Activated CD8-positive, alpha-beta T cell treated with anti-CD3 and anti-CD28 coated beads for 36 hours (primary cell): Measurements from ENCODE around the gene ZFPL1. TPM values are rescaled to one million over a fixed set of nuclear protein-coding genes. Genes with fewer than 3 reads are reported as not detected.

Source experiments
- ATAC-seq: fragments of 200-7000 bp; cut with Tn5 transposase; one replicate; pipeline ENCODE4 v1.10.0; 2021; ENCODE audit warnings: mild to moderate bottlenecking, moderate library complexity
- CTCF ChIA-PET: fragments of 350-600 bp; sonication (Branson Sonifier 250); formaldehyde crosslinking; loops from one replicate; lab custom pipeline; 2021; ENCODE audit warnings: antibody characterized with exemption; lab: Charles Lee
- POLR2A ChIA-PET: fragments of 350-600 bp; sonication (Branson Sonifier 250); formaldehyde crosslinking; loops from one replicate; lab custom pipeline; 2021; ENCODE audit warnings: antibody characterized with exemption; lab: Charles Lee
- DNase-seq: peaks from one replicate; pipeline ENCODE4 v3.0.0-alpha.2; 2020
- H3K27ac Mint-ChIP-seq: one replicate; pipeline ENCODE4 v1.8.0; 2021; ENCODE audit warnings: mild to moderate bottlenecking, mixed read lengths
- H3K27me3 Mint-ChIP-seq: one replicate; pipeline ENCODE4 v1.8.0; 2021; ENCODE audit warnings: mixed read lengths
- H3K36me3 Mint-ChIP-seq: one replicate; pipeline ENCODE4 v1.8.0; 2021; ENCODE audit warnings: low read depth, mixed read lengths
- H3K4me1 Mint-ChIP-seq: one replicate; pipeline ENCODE4 v1.8.0; 2021; ENCODE audit warnings: low read depth, mixed read lengths
- H3K4me3 Mint-ChIP-seq: one replicate; pipeline ENCODE4 v1.8.0; 2021; ENCODE audit warnings: mild to moderate bottlenecking, moderate library complexity, mixed read lengths
- H3K9me3 Mint-ChIP-seq: one replicate; pipeline ENCODE4 v1.8.0; 2021; ENCODE audit warnings: mixed read lengths
- CTCF ChIP-seq: fragments of 200-600 bp; IDR thresholded peaks from one replicate; pipeline ENCODE4 v1.8.0; 2022; ENCODE audit warnings: antibody characterized with exemption, mild to moderate bottlenecking
- intact Hi-C: fragments of 100-400 bp; cut with micrococcal nuclease; formaldehyde crosslinking; loops from one replicate; pipeline ENCODE4 v1.10.0; 2022
- total RNA-seq, 2 experiments: library from RNA; stranded (reverse); gene quantifications; one replicate each; pipeline ENCODE4 v1.2.3, GENCODE V29; 2021

ZFPL1 gene
- total RNA-seq, 2 experiments from 2014 or later = 27.1 to 28.2 TPM

- Mint-ChIP-seq H3K27ac (peak overlapping the region; percentile 46), H3K36me3 (peaks cover 11% of the 10 kb centered on the region), H3K4me1 (peaks cover 34% of the 10 kb centered on the region), H3K27me3 (no peaks in the 10 kb centered on the region), H3K9me3 (no peaks in the 10 kb centered on the region), H3K4me3 (no peak overlapping the region)
- ATAC-seq = peak; percentile 68
- ChIA-PET POLR2A (interaction anchor here (0.5 to 16.2 kb wide), 8 partner anchors 11 to 441 kb away, joined by 3 to 294 read pairs (median 3); partner anchors contain the start of genes ARL2, CAPN1, FAU and MRPL49), CTCF (interaction anchor here (0.6 to 7.6 kb wide), 25 partner anchors 11 to 221 kb away, joined by 3 to 115 read pairs (median 5); partner anchors contain the start of genes ARL2, CAPN1, CDC42EP2 and CDCA5)
- TF ChIP-seq CTCF = peak; percentile 95
- intact Hi-C loops = loop anchor here (10.0 kb wide), 1 partner anchor 96 kb away; the partner anchor contains the start of gene ARL2
- DNase-seq = peak; percentile 98
These were observed 26.4 kb downstream of the ZFPL1 start for GRCh38 chr11:65110354-65110861.

GRCh38 chr11:65111159-65111743 is 27.2 kb downstream of the ZFPL1 start:
- no peaks in the 10 kb centered on the region for H3K27me3 Mint-ChIP-seq
- H3K4me3 Mint-ChIP-seq = peak overlapping the region; percentile 86
- H3K9me3 Mint-ChIP-seq = no peaks in the 10 kb centered on the region
- no peak for DNase-seq
- intact Hi-C loops = loop anchor here (10.0 kb wide), 1 partner anchor 96 kb away; the partner anchor contains the start of gene ARL2
- no peak for ATAC-seq
- H3K4me1 Mint-ChIP-seq = peaks cover 42% of the 10 kb centered on the region
- peaks cover 15% of the 10 kb centered on the region for H3K36me3 Mint-ChIP-seq
- ChIA-PET POLR2A (interaction anchor here (0.5 to 16.2 kb wide), 9 partner anchors 10 to 440 kb away, joined by 3 to 294 read pairs (median 3); partner anchors contain the start of genes ARL2, CAPN1, FAU and MRPL49), CTCF (interaction anchor here (0.8 to 7.6 kb wide), 19 partner anchors 7 to 263 kb away, joined by 3 to 115 read pairs (median 6); partner anchors contain the start of genes ARL2, CAPN1, CDC42EP2 and CDCA5)
- peak overlapping the region; percentile 81 for H3K27ac Mint-ChIP-seq
- no peak for TF ChIP-seq CTCF

DNA sequence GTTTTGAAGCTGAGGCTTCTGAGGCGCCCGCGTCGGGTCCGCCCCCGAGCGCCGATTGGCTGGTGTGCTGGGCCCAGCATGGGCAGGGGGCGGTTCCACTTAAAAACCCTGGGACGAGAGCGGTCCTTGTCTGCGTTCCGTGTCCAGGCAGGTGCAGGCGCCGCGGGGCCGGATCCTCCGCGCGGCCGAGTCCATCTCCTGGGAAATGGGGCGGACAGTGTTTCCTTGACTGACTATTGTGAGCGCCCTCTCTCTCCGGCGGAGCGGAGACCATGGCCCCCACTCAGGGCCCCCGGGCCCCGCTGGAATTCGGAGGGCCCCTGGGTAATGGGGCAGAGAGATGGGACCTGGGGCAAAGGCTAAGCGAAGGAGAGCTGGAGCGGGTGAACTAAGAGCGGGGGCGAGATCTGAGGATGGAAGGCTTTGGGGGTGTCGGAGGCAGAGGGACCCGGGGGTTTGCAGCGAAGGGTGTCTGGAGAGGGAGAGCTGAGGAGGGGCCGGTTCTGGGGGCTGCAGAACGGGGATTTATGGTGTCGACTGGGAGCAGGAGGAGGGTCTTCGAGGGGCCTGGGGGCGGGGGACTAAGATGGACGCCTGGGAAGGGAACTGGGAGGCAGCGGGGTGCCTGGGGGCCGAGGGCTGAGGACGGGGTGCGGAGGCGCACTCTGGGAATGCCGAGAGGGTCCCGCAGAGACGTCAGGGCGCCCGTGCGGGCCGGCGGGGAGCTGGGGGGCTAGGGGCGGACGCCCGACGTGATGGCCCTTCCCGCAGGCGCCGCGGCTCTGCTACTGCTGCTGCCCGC is 27.9 kb downstream of the ZFPL1 start, which contains the start of gene TM7SF2:
Gene TM7SF2 (plus strand): TSS at position 129 of the 802 bp plus-strand sequence. CDS start 144 bp downstream, at position 273.
- Mint-ChIP-seq H3K4me3 (peak within 1 kb of the TSS; percentile 86), H3K4me1 (peaks cover 43% of the 10 kb centered on the region), H3K27me3 (no peaks in the 10 kb centered on the region), H3K36me3 (peaks cover 19% of the 10 kb centered on the region), H3K9me3 (no peaks in the 10 kb centered on the region), H3K27ac (peak within 1 kb of the TSS; percentile 84)
- ChIA-PET CTCF (interaction anchor here (0.8 to 7.6 kb wide), 16 partner anchors 8 to 385 kb away, joined by 3 to 115 read pairs (median 5); partner anchors contain the start of genes ARL2, CAPN1, CDC42EP2 and DPF2), POLR2A (interaction anchor here (1.0 to 16.2 kb wide), 11 partner anchors 10 to 311 kb away, joined by 3 to 294 read pairs (median 3); partner anchors contain the start of genes ARL2, CDCA5, FAU and MRPL49)
- DNase-seq (peak; percentile 98), ATAC-seq (peak; percentile 77)
- intact Hi-C loops = loop anchor here (10.0 kb wide), 1 partner anchor 97 kb away; the partner anchor contains the start of gene ARL2
- no peak for TF ChIP-seq CTCF

- intact Hi-C loops = loop anchor here (10.0 kb wide), 1 partner anchor 98 kb away; the partner anchor contains the start of gene ARL2
- DNase-seq (peak; percentile 79), ATAC-seq (peak; percentile 48)
- peak; percentile 94 for TF ChIP-seq CTCF
- ChIA-PET POLR2A (interaction anchor here (0.5 to 16.2 kb wide), 12 partner anchors 9 to 140 kb away, joined by 3 to 294 read pairs (median 4); partner anchors contain the start of genes ARL2, CDCA5, FAU and MRPL49), CTCF (interaction anchor here (0.6 to 7.6 kb wide), 15 partner anchors 8 to 384 kb away, joined by 3 to 115 read pairs (median 4); partner anchors contain the start of genes ARL2, CAPN1, CDC42EP2 and FAU)
- Mint-ChIP-seq H3K27ac (peak overlapping the region; percentile 84), H3K27me3 (no peaks in the 10 kb centered on the region), H3K9me3 (no peaks in the 10 kb centered on the region), H3K4me3 (peak overlapping the region; percentile 86), H3K36me3 (peaks cover 24% of the 10 kb centered on the region), H3K4me1 (peaks cover 43% of the 10 kb centered on the region)
These were observed 28.7 kb downstream of the ZFPL1 start for GRCh38 chr11:65112546-65113360.
